IMR-90 (cell line): ENCODE results near the gene CCL4. TPM values are rescaled to one million over a fixed set of nuclear protein-coding genes. Genes with fewer than 3 reads are reported as not detected.
"Not testable (repeated sequence)": the region's sequence is repeated elsewhere in the genome, so short reads cannot be mapped to it uniquely, and the experiment has no call there.

ENCODE experiments used
- ATAC-seq: fragments of 200-7000 bp; cut with Tn5 transposase; 2 replicates; pipeline ENCODE4 v1.9.1; 2020; ENCODE audit warnings: low read depth, mild to moderate bottlenecking, moderate library complexity
- BruUV-seq: library from RNA; stranded (reverse); fragments of 400-500 nt; replicated peaks from 2 replicates; lab custom pipeline; 2021; lab: Mats Ljungman, UMichigan
- CTCF ChIA-PET: fragments of 300-600 bp; formaldehyde crosslinking; extraction: SDS; loops from one replicate; lab custom pipeline; 2021; ENCODE audit warnings: antibody characterized with exemption; lab: Yijun Ruan, JAX
- POLR2A ChIA-PET: fragments of 300-600 bp; sonication (Branson Sonifier 250); formaldehyde crosslinking; loops from one replicate; lab custom pipeline; 2022; ENCODE audit warnings: antibody characterized with exemption; ENCODE audit not compliant: unreplicated experiment; lab: Charles Lee
- DNase-seq: peaks from one replicate; pipeline ENCODE4 v3.0.0; 2013
- H2AFZ ChIP-seq: replicated peaks from 2 replicates; pipeline ENCODE3; 2013; ENCODE audit warnings: low read length, mild to moderate bottlenecking; ENCODE audit not compliant: poor library complexity
- H2AK5ac ChIP-seq: 2 replicates; pipeline ENCODE4 v1.6.1; 2013; ENCODE audit warnings: low read depth, low read length, inconsistent platforms
- H2AK9ac ChIP-seq: replicated peaks from 2 replicates; pipeline ENCODE3; 2013; ENCODE audit warnings: mild to moderate bottlenecking, low read depth, low read length, moderate library complexity; ENCODE audit not compliant: poor library complexity
- H2BK120ac ChIP-seq: 2 replicates; pipeline ENCODE4 v1.6.1; 2013; ENCODE audit warnings: low read depth, low read length, inconsistent platforms
- H2BK15ac ChIP-seq: 3 replicates; pipeline ENCODE4 v1.6.1; 2013; ENCODE audit warnings: low read depth, low read length, inconsistent platforms
- H2BK20ac ChIP-seq: 2 replicates; pipeline ENCODE4 v1.6.1; 2013; ENCODE audit warnings: low read depth, mild to moderate bottlenecking, inconsistent platforms, low read length, moderate library complexity
- H2BK5ac ChIP-seq: 2 replicates; pipeline ENCODE4 v1.6.1; 2013; ENCODE audit warnings: mild to moderate bottlenecking, low read depth, low read length, inconsistent platforms; ENCODE audit not compliant: poor library complexity, severe bottlenecking
- H3K14ac ChIP-seq: replicated peaks from 2 replicates; pipeline ENCODE4 v1.6.1; 2013; ENCODE audit warnings: low read depth, low read length, inconsistent platforms
- H3K18ac ChIP-seq: 2 replicates; pipeline ENCODE4 v1.6.1; 2013; ENCODE audit warnings: low read depth, low read length, control low read depth
- H3K23ac ChIP-seq: 2 replicates; pipeline ENCODE4 v1.6.1; 2013; ENCODE audit warnings: low read depth, low read length, inconsistent platforms
- H3K27ac ChIP-seq: 2 replicates; pipeline ENCODE4 v1.5.1; 2013; ENCODE audit warnings: mild to moderate bottlenecking, control low read depth, low read length; ENCODE audit not compliant: insufficient read depth
- H3K27me3 ChIP-seq: 2 replicates; pipeline ENCODE4 v1.6.1; 2013; ENCODE audit warnings: low read length; ENCODE audit not compliant: control insufficient read depth, insufficient read depth
- H3K36me3 ChIP-seq: 2 replicates; pipeline ENCODE4 v1.6.1; 2013; ENCODE audit warnings: low read length, mixed read lengths; ENCODE audit not compliant: control insufficient read depth, insufficient read depth
- H3K4ac ChIP-seq: 2 replicates; pipeline ENCODE4 v1.6.1; 2013; ENCODE audit warnings: low read depth, low read length, inconsistent platforms
- H3K4me1 ChIP-seq: 2 replicates; pipeline ENCODE4 v1.6.1; 2013; ENCODE audit warnings: low read length, mixed read lengths; ENCODE audit not compliant: control insufficient read depth, insufficient read depth
- H3K4me2 ChIP-seq: 2 replicates; pipeline ENCODE4 v1.6.1; 2013; ENCODE audit warnings: low read depth, mild to moderate bottlenecking, control low read depth, low read length, moderate library complexity
- H3K4me3 ChIP-seq: 2 replicates; pipeline ENCODE4 v1.5.1; 2013; ENCODE audit warnings: low read depth, mild to moderate bottlenecking, control low read depth, low read length, moderate library complexity; ENCODE audit not compliant: insufficient read depth
- H3K56ac ChIP-seq: 2 replicates; pipeline ENCODE4 v1.6.1; 2013; ENCODE audit warnings: low read length, inconsistent platforms; ENCODE audit not compliant: insufficient read depth; ENCODE audit errors: extremely low read depth
- H3K79me1 ChIP-seq, 2 experiments: 2 replicates each; pipeline ENCODE4 v1.6.1; 2013; ENCODE audit warnings: low read length in 2 of 2, inconsistent platforms in 1 of 2, low read depth in 1 of 2
- H3K9ac ChIP-seq: 2 replicates; pipeline ENCODE4 v1.6.1; 2013; ENCODE audit warnings: low read depth, low read length, control low read depth
- H3K9me1 ChIP-seq: 2 replicates; pipeline ENCODE4 v1.6.1; 2013; ENCODE audit warnings: low read length, inconsistent platforms; ENCODE audit not compliant: insufficient read depth
- H3K9me3 ChIP-seq: 2 replicates; pipeline ENCODE4 v1.6.1; 2013; ENCODE audit warnings: low read length; ENCODE audit not compliant: control insufficient read depth, insufficient read depth
- H4K20me1 ChIP-seq: 2 replicates; pipeline ENCODE4 v1.6.1; 2013; ENCODE audit warnings: low read length, inconsistent platforms; ENCODE audit not compliant: insufficient read depth
- H4K5ac ChIP-seq: 2 replicates; pipeline ENCODE4 v1.6.1; 2013; ENCODE audit warnings: mild to moderate bottlenecking, low read depth, low read length, control low read depth
- H4K8ac ChIP-seq, 2 experiments: 2 replicates each; pipeline ENCODE4 v1.6.1; 2013; ENCODE audit warnings: low read depth in 2 of 2, low read length in 2 of 2, control low read depth in 1 of 2, inconsistent platforms in 1 of 2
- H4K91ac ChIP-seq: 2 replicates; pipeline ENCODE4 v1.6.1; 2013; ENCODE audit warnings: low read depth, low read length, inconsistent platforms; ENCODE audit not compliant: insufficient read depth
- CEBPB ChIP-seq: IDR thresholded peaks from 2 replicates; pipeline ENCODE4 v1.6.1; 2012; ENCODE audit warnings: low read depth, low read length, improper control_type of control experiment
- CHD1 ChIP-seq: IDR thresholded peaks from 2 replicates; pipeline ENCODE4 v1.6.1; 2012; ENCODE audit warnings: low read depth, low read length, improper control_type of control experiment
- MAFK ChIP-seq: IDR thresholded peaks from 2 replicates; pipeline ENCODE4 v1.6.1; 2012; ENCODE audit warnings: low read depth, low read length, improper control_type of control experiment
- RCOR1 ChIP-seq: IDR thresholded peaks from 2 replicates; pipeline ENCODE4 v1.6.1; 2012; ENCODE audit warnings: mild to moderate bottlenecking, low read length, improper control_type of control experiment; ENCODE audit not compliant: insufficient replicate concordance
- SMC3 ChIP-seq: fragments of 150-350 bp; IDR thresholded peaks from 2 replicates; pipeline ENCODE4 v1.6.1; 2016; ENCODE audit warnings: low read depth, mild to moderate bottlenecking, antibody characterized with exemption, low read length, moderate library complexity
- WGBS, 2 experiments: methylation state at CpG; one replicate each; pipeline versions ENCODE4 v1.1.5 to v1.1.7; 2013; ENCODE audit warnings: missing lambda C conversion rate in 2 of 2; ENCODE audit not compliant: insufficient read length in 1 of 2; ENCODE audit errors: extremely low coverage in 2 of 2; 5-methylcytosine and 5-hydroxymethylcytosine counted together
- dilution Hi-C: fragments of 300-500 bp; cut with HindIII; formaldehyde crosslinking; loops from one replicate; pipeline ENCODE4 v1.14.3; 2018; ENCODE audit warnings: low sequenced_read_pairs; ENCODE audit not compliant: unreplicated experiment
- in situ Hi-C: fragments of 300-500 bp; cut with MboI; formaldehyde crosslinking; loops from 3 replicates; pipeline ENCODE4 v1.14.3; 2019; ENCODE audit warnings: low sequenced_read_pairs, inconsistent platforms, mixed read lengths
- intact Hi-C: fragments of 100-400 bp; cut with micrococcal nuclease; formaldehyde crosslinking; loops from 2 replicates; pipeline ENCODE4 v1.10.0; 2022
- polyA plus RNA-seq, 3 experiments: library from polyadenylated mRNA; depleted of rRNA; stranded (reverse); fragments of >200 nt; gene quantifications; 2 replicates each; pipeline ENCODE4 v1.2.3, GENCODE V29; 2012; ENCODE audit warnings: low replicate concordance in 1 of 3
- total RNA-seq: library from RNA; depleted of rRNA; stranded (reverse); fragments of >200 nt; gene quantifications from 2 replicates; pipeline ENCODE4 v1.2.3, GENCODE V29; 2012

Gene CCL4
- total and polyA plus RNA-seq, 2 of the 4 experiments (the other 2 are of a cell fraction) = not detected

- no peak for TF ChIP-seq RCOR1
Measured at GRCh38 chr17:36089888-36090836, 13.5 kb upstream of the CCL4 start, which contains the start of gene CCL3 (continued).

- no peak overlapping the region for H4K8ac ChIP-seq
- intact Hi-C loops (no loop called here), dilution Hi-C loops (no loop called here), in situ Hi-C loops (no loop called here)
- POLR2A ChIA-PET = no interaction called here
- H2BK120ac ChIP-seq = no peak overlapping the region
- no CpG with 5 or more reads among the region's 4 CpGs for WGBS, 2 experiments
- no peak overlapping the region for H4K91ac ChIP-seq
- H3K9me1 ChIP-seq = no peaks in the 10 kb centered on the region
- no peaks in the 10 kb centered on the region for H3K4me1 ChIP-seq
- no peak for DNase-seq
- ATAC-seq = no peak
- H3K4me3 ChIP-seq = no peak overlapping the region
- no peak overlapping the region for H2AFZ ChIP-seq
- no peak overlapping the region for H2AK9ac ChIP-seq
- TF ChIP-seq SMC3 (no peak), CHD1 (no peak), CEBPB (no peak), MAFK (no peak)
- H2BK20ac ChIP-seq = no peak overlapping the region
- no TSS peak for BruUV-seq
- no peak overlapping the region for H3K4me2 ChIP-seq
- no peak overlapping the region for H2BK15ac ChIP-seq
- no peaks in the 10 kb centered on the region; the same call in 1 of the 2 replicates for H3K27me3 ChIP-seq
- no peak overlapping the region for H3K23ac ChIP-seq
- CTCF ChIA-PET = no interaction called here
- H3K9ac ChIP-seq = no peak overlapping the region
- no peaks in the 10 kb centered on the region for H3K9me3 ChIP-seq
- no peak overlapping the region for H2BK5ac ChIP-seq
- no peaks in the 10 kb centered on the region for H3K36me3 ChIP-seq
- no peak overlapping the region for H4K5ac ChIP-seq
- no peak overlapping the region for H3K56ac ChIP-seq
- no peaks in the 10 kb centered on the region for H4K20me1 ChIP-seq
- H3K4ac ChIP-seq = no peak overlapping the region
- no peaks in the 10 kb centered on the region for H3K79me1 ChIP-seq
- H3K14ac ChIP-seq = no peak overlapping the region
- H2AK5ac ChIP-seq = no peak overlapping the region
- no peak overlapping the region for H3K27ac ChIP-seq
- H3K18ac ChIP-seq = no peak overlapping the region
Measured at GRCh38 chr17:36092230-36092629, 11.4 kb upstream of the CCL4 start.

GRCh38 chr17:36092715-36093114 lies 10.9 kb upstream of the CCL4 start:
- H4K5ac ChIP-seq, H2BK15ac ChIP-seq, H3K4me1 ChIP-seq, H2AFZ ChIP-seq, H3K23ac ChIP-seq, H2AK5ac ChIP-seq, BruUV-seq, H4K91ac ChIP-seq, H3K4me3 ChIP-seq, H3K14ac ChIP-seq, ATAC-seq, H3K4ac ChIP-seq, H3K4me2 ChIP-seq, H3K27me3 ChIP-seq, H2BK5ac ChIP-seq, in situ Hi-C loops, DNase-seq, H2BK120ac ChIP-seq, H2BK20ac ChIP-seq, dilution Hi-C loops, H3K79me1 ChIP-seq, H3K27ac ChIP-seq, H3K9me1 ChIP-seq, H3K9me3 ChIP-seq, intact Hi-C loops, H4K8ac ChIP-seq, H3K9ac ChIP-seq, CTCF ChIA-PET, H3K56ac ChIP-seq, H2AK9ac ChIP-seq, H4K20me1 ChIP-seq, POLR2A ChIA-PET, H3K18ac ChIP-seq, H3K36me3 ChIP-seq: not testable (repeated sequence)
- WGBS, 2 experiments = no CpG with 5 or more reads among the region's 6 CpGs
